ENCODE results near the gene SPTBN5.

Gene SPTBN5

GRCh38 chr15:41825572-41826535, 68.0 kb downstream of the SPTBN5 start:
- Mint-ChIP-seq H3K9me3 (no peaks in the 10 kb centered on the region), H3K27ac (no peak overlapping the region), H3K4me3 (no peak overlapping the region), H3K4me1 (ENCODE audit: low read depth) (peaks cover 15% of the 10 kb centered on the region), H3K27me3 (peaks cover 14% of the 10 kb centered on the region), H3K36me3 (ENCODE audit: low read depth) (peaks cover 82% of the 10 kb centered on the region)
- intact Hi-C loops (cut with micrococcal nuclease): no loop called here

- Mint-ChIP-seq H3K4me1 (ENCODE audit: low read depth) (peaks cover 15% of the 10 kb centered on the region), H3K27me3 (peaks cover 14% of the 10 kb centered on the region), H3K27ac (no peak overlapping the region), H3K4me3 (no peak overlapping the region), H3K9me3 (no peaks in the 10 kb centered on the region), H3K36me3 (ENCODE audit: low read depth) (peaks cover 82% of the 10 kb centered on the region)
- intact Hi-C loops (cut with micrococcal nuclease): no loop called here
Measured at GRCh38 chr15:41825145-41825544, 68.7 kb downstream of the SPTBN5 start.

GRCh38 chr15:41824062-41824745, 69.6 kb downstream of the SPTBN5 start:
- Mint-ChIP-seq H3K36me3 (ENCODE audit: low read depth) (peaks cover 85% of the 10 kb centered on the region), H3K4me3 (no peak overlapping the region), H3K4me1 (ENCODE audit: low read depth) (peaks cover 15% of the 10 kb centered on the region), H3K9me3 (no peaks in the 10 kb centered on the region), H3K27ac (no peak overlapping the region), H3K27me3 (peaks cover 14% of the 10 kb centered on the region)
- intact Hi-C loops (cut with micrococcal nuclease): no loop called here

GRCh38 chr15:41823502-41823901, 70.4 kb downstream of the SPTBN5 start:
- no peaks in the 10 kb centered on the region for H3K9me3 Mint-ChIP-seq
- H3K36me3 Mint-ChIP-seq (ENCODE audit: low read depth): peaks cover 91% of the 10 kb centered on the region
- intact Hi-C loops (cut with micrococcal nuclease): no loop called here
- peaks cover 9% of the 10 kb centered on the region for H3K4me1 Mint-ChIP-seq (ENCODE audit: low read depth)
- peaks cover 14% of the 10 kb centered on the region for H3K27me3 Mint-ChIP-seq
- no peak overlapping the region for H3K4me3 Mint-ChIP-seq
- no peak overlapping the region for H3K27ac Mint-ChIP-seq

- H3K36me3 Mint-ChIP-seq (ENCODE audit: low read depth): peaks cover 91% of the 10 kb centered on the region
- H3K4me3 Mint-ChIP-seq: no peak overlapping the region
- H3K4me1 Mint-ChIP-seq (ENCODE audit: low read depth): peaks cover 5% of the 10 kb centered on the region
Measured at GRCh38 chr15:41822957-41823356, 70.9 kb downstream of the SPTBN5 start.

GRCh38 chr15:41822471-41822870, 71.4 kb downstream of the SPTBN5 start:
- peaks cover 92% of the 10 kb centered on the region for H3K36me3 Mint-ChIP-seq (ENCODE audit: low read depth)
- no peak overlapping the region for H3K27ac Mint-ChIP-seq
- intact Hi-C loops (cut with micrococcal nuclease): no loop called here
- H3K4me1 Mint-ChIP-seq (ENCODE audit: low read depth): peaks cover 2% of the 10 kb centered on the region
- H3K9me3 Mint-ChIP-seq: no peaks in the 10 kb centered on the region
- peaks cover 11% of the 10 kb centered on the region for H3K27me3 Mint-ChIP-seq
- H3K4me3 Mint-ChIP-seq: no peak overlapping the region

More at GRCh38 chr15:41822957-41823356, 70.9 kb downstream of the SPTBN5 start:
- intact Hi-C loops (cut with micrococcal nuclease): no loop called here
- peaks cover 14% of the 10 kb centered on the region for H3K27me3 Mint-ChIP-seq
- no peak overlapping the region for H3K27ac Mint-ChIP-seq
- no peaks in the 10 kb centered on the region for H3K9me3 Mint-ChIP-seq

- H3K9me3 Mint-ChIP-seq: no peaks in the 10 kb centered on the region
Measured at GRCh38 chr15:41821831-41822230, 72.0 kb downstream of the SPTBN5 start.

GRCh38 chr15:41820791-41821423, 72.9 kb downstream of the SPTBN5 start:
- Mint-ChIP-seq H3K4me3 (no peak overlapping the region), H3K9me3 (no peaks in the 10 kb centered on the region), H3K27ac (no peak overlapping the region), H3K36me3 (ENCODE audit: low read depth) (peaks cover 99% of the 10 kb centered on the region), H3K27me3 (no peaks in the 10 kb centered on the region), H3K4me1 (ENCODE audit: low read depth) (no peaks in the 10 kb centered on the region)
- intact Hi-C loops (cut with micrococcal nuclease): no loop called here

More at GRCh38 chr15:41821831-41822230, 72.0 kb downstream of the SPTBN5 start:
- Mint-ChIP-seq H3K4me3 (no peak overlapping the region), H3K27me3 (peaks cover 5% of the 10 kb centered on the region), H3K27ac (no peak overlapping the region), H3K36me3 (ENCODE audit: low read depth) (peaks cover 99% of the 10 kb centered on the region), H3K4me1 (ENCODE audit: low read depth) (no peaks in the 10 kb centered on the region)
- intact Hi-C loops (cut with micrococcal nuclease): no loop called here

GRCh38 chr15:41819455-41820050, 74.3 kb downstream of the SPTBN5 start:
- peaks cover 100% of the 10 kb centered on the region for H3K36me3 Mint-ChIP-seq (ENCODE audit: low read depth)
- H3K27me3 Mint-ChIP-seq: no peaks in the 10 kb centered on the region
- no peak overlapping the region for H3K4me3 Mint-ChIP-seq
- intact Hi-C loops (cut with micrococcal nuclease): loop anchor here (10.0 kb wide), 1 partner anchor 265 kb away; the partner anchor contains the start of gene TYRO3
- H3K27ac Mint-ChIP-seq: no peak overlapping the region
- no peaks in the 10 kb centered on the region for H3K9me3 Mint-ChIP-seq
- no peaks in the 10 kb centered on the region for H3K4me1 Mint-ChIP-seq (ENCODE audit: low read depth)

- H3K27ac Mint-ChIP-seq: no peak overlapping the region
- H3K4me1 Mint-ChIP-seq (ENCODE audit: low read depth): no peaks in the 10 kb centered on the region
- H3K27me3 Mint-ChIP-seq: no peaks in the 10 kb centered on the region
- intact Hi-C loops (cut with micrococcal nuclease): loop anchor here (10.0 kb wide), 1 partner anchor 263 kb away; the partner anchor contains the start of gene TYRO3
- no peak overlapping the region for H3K4me3 Mint-ChIP-seq
- H3K36me3 Mint-ChIP-seq (ENCODE audit: low read depth): peaks cover 100% of the 10 kb centered on the region
- no peaks in the 10 kb centered on the region for H3K9me3 Mint-ChIP-seq
Measured at GRCh38 chr15:41817781-41818180, 76.1 kb downstream of the SPTBN5 start.

- intact Hi-C loops (cut with micrococcal nuclease): loop anchor here (10.0 kb wide), 1 partner anchor 263 kb away; the partner anchor contains the start of gene TYRO3
- Mint-ChIP-seq H3K4me3 (no peak overlapping the region), H3K9me3 (no peaks in the 10 kb centered on the region), H3K4me1 (ENCODE audit: low read depth) (no peaks in the 10 kb centered on the region), H3K36me3 (ENCODE audit: low read depth) (peaks cover 100% of the 10 kb centered on the region), H3K27me3 (no peaks in the 10 kb centered on the region), H3K27ac (no peak overlapping the region)
Measured at GRCh38 chr15:41817327-41817726, 76.5 kb downstream of the SPTBN5 start.

GRCh38 chr15:41816788-41817187, 77.1 kb downstream of the SPTBN5 start:
- Mint-ChIP-seq H3K36me3 (ENCODE audit: low read depth) (peaks cover 100% of the 10 kb centered on the region), H3K27me3 (no peaks in the 10 kb centered on the region), H3K27ac (no peak overlapping the region), H3K9me3 (no peaks in the 10 kb centered on the region), H3K4me1 (ENCODE audit: low read depth) (no peaks in the 10 kb centered on the region), H3K4me3 (no peak overlapping the region)
- intact Hi-C loops (cut with micrococcal nuclease): loop anchor here (10.0 kb wide), 1 partner anchor 262 kb away; the partner anchor contains the start of gene TYRO3

- no peaks in the 10 kb centered on the region for H3K9me3 Mint-ChIP-seq
- peaks cover 87% of the 10 kb centered on the region for H3K36me3 Mint-ChIP-seq (ENCODE audit: low read depth)
- H3K27me3 Mint-ChIP-seq: no peaks in the 10 kb centered on the region
- no peak overlapping the region for H3K4me3 Mint-ChIP-seq
- intact Hi-C loops (cut with micrococcal nuclease): loop anchor here (5.0 to 10.0 kb wide), 2 partner anchors 212 to 260 kb away; partner anchors contain the start of gene TYRO3
- no peak overlapping the region for H3K27ac Mint-ChIP-seq
- H3K4me1 Mint-ChIP-seq (ENCODE audit: low read depth): no peaks in the 10 kb centered on the region
Measured at GRCh38 chr15:41814534-41814933, 79.3 kb downstream of the SPTBN5 start.
